Measurements from ENCODE around the gene UNC13B. TPM values are rescaled to one million over a fixed set of nuclear protein-coding genes. Genes with fewer than 3 reads are reported as not detected.

Gene UNC13B
- total and polyA plus RNA-seq, 2 donors (not counting 3 experiments of a cell fraction or from before 2014, with no cell fraction given): 30.1 to 46.2 TPM

- ChIA-PET POLR2A (no interaction called here), CTCF (interaction anchor here (1.0 to 1.6 kb wide), 3 partner anchors 11 to 101 kb away, joined by 3 to 6 read pairs (median 4); no protein-coding TSS in a partner anchor)
- H3K9me1 ChIP-seq (replicated peaks; ENCODE audit: control insufficient read depth, extremely low read depth, insufficient read depth, low read length): no peaks in the 10 kb centered on the region
- no peak overlapping the region for H3K4me2 ChIP-seq (ENCODE audit: insufficient read depth, low read length)
- no peaks in the 10 kb centered on the region for H3K36me3 ChIP-seq (ENCODE audit: control insufficient read depth in 2 of 2, extremely low read depth in 1 of 2, insufficient read depth in 2 of 2, low read length in 2 of 2)
- H2AFZ ChIP-seq (ENCODE audit: low read depth, low read length): no peak overlapping the region
- DNase-seq (ENCODE audit: low read depth, low spot score) (no peak), FAIRE-seq (no peak)
- TF ChIP-seq, protein P1, sequence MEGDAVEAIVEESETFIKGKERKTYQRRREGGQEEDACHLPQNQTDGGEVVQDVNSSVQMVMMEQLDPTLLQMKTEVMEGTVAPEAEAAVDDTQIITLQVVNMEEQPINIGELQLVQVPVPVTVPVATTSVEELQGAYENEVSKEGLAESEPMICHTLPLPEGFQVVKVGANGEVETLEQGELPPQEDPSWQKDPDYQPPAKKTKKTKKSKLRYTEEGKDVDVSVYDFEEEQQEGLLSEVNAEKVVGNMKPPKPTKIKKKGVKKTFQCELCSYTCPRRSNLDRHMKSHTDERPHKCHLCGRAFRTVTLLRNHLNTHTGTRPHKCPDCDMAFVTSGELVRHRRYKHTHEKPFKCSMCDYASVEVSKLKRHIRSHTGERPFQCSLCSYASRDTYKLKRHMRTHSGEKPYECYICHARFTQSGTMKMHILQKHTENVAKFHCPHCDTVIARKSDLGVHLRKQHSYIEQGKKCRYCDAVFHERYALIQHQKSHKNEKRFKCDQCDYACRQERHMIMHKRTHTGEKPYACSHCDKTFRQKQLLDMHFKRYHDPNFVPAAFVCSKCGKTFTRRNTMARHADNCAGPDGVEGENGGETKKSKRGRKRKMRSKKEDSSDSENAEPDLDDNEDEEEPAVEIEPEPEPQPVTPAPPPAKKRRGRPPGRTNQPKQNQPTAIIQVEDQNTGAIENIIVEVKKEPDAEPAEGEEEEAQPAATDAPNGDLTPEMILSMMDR (IDR thresholded peaks at IDR 0.05; ENCODE audit: extremely low read depth in 1 of 2, insufficient read depth in 1 of 2, low read depth in 1 of 2, low read length in 2 of 2): peak in 1 of 2 donors; percentile 8
- TF ChIP-seq POLR2A (IDR thresholded peaks at IDR 0.05; ENCODE audit: low read depth, low read length): no peak
- no peaks in the 10 kb centered on the region for H3K79me2 ChIP-seq (ENCODE audit: control insufficient read depth, insufficient read depth, low read length)
- no peak overlapping the region for H3K27ac ChIP-seq (ENCODE audit: insufficient read depth, low read depth, low read length)
- no peaks in the 10 kb centered on the region for H3K4me1 ChIP-seq (ENCODE audit: control insufficient read depth, extremely low read depth, insufficient read depth, low read length)
- no peak overlapping the region for H3K9ac ChIP-seq (replicated peaks; ENCODE audit: extremely low read depth, insufficient read depth, low read length)
- peaks cover 10 to 11% of the 10 kb centered on the region in 2 experiments for H3K27me3 ChIP-seq (ENCODE audit: control insufficient read depth in 2 of 2, insufficient read depth in 2 of 2, low read length in 2 of 2)
- H3K4me3 ChIP-seq (replicated peaks in 1 of 3; ENCODE audit: insufficient read depth in 1 of 3, low read depth in 1 of 3, low read length in 3 of 3): no peak overlapping the region
- no peaks in the 10 kb centered on the region for H3K9me3 ChIP-seq (replicated peaks; ENCODE audit: control insufficient read depth, insufficient read depth, low read length)
- no peaks in the 10 kb centered on the region for H4K20me1 ChIP-seq (replicated peaks; ENCODE audit: control insufficient read depth, extremely low read depth, insufficient read depth, low read length)
- BruUV-seq (replicated peaks): no TSS peak
- intact Hi-C loops (cut with micrococcal nuclease) (no loop called here), dilution Hi-C loops (cut with MboI; ENCODE audit: extremely low pct_ligation_motif_present, low sequenced_read_pairs) (no loop called here)
Observed at GRCh38 chr9:35452481-35452880, 290.7 kb downstream of the UNC13B start.

DNA sequence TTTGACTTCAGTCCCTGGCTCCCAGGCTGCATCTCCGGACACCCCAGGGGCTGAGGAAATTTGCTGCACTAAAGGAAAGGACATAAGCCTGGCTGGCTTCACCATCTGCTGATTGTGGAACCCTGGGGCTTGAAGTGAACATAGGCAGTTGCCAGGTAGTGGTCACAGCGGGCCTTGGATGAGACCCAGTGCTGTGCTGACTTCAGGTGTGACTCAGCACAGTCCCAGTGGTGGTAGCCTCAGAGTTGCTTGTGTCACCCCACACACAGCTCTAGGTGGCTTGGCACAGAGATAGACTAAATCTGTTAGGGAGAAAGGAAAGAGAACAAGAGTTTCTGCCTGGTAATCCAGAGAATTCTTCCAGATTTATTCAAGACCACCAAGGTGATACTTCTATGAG, 292.0 kb downstream of the UNC13B start:
- FAIRE-seq (no peak), DNase-seq (ENCODE audit: low read depth, low spot score) (no peak)
- H3K9me3 ChIP-seq (replicated peaks; ENCODE audit: control insufficient read depth, insufficient read depth, low read length): no peaks in the 10 kb centered on the region
- ChIA-PET CTCF (interaction anchor here (1.4 kb wide), 1 partner anchor 69 kb away, joined by 3 read pairs; no protein-coding TSS in a partner anchor), POLR2A (no interaction called here)
- no peaks in the 10 kb centered on the region for H4K20me1 ChIP-seq (replicated peaks; ENCODE audit: control insufficient read depth, extremely low read depth, insufficient read depth, low read length)
- no peaks in the 10 kb centered on the region for H3K79me2 ChIP-seq (ENCODE audit: control insufficient read depth, insufficient read depth, low read length)
- dilution Hi-C loops (cut with MboI; ENCODE audit: extremely low pct_ligation_motif_present, low sequenced_read_pairs): no loop called here
- H3K36me3 ChIP-seq (ENCODE audit: control insufficient read depth in 2 of 2, extremely low read depth in 1 of 2, insufficient read depth in 2 of 2, low read length in 2 of 2): no peaks in the 10 kb centered on the region
- H3K27me3 ChIP-seq (ENCODE audit: control insufficient read depth in 2 of 2, insufficient read depth in 2 of 2, low read length in 2 of 2): peaks cover 7 to 10% of the 10 kb centered on the region in 2 experiments
- no peak overlapping the region for H2AFZ ChIP-seq (ENCODE audit: low read depth, low read length)
- intact Hi-C loops (cut with micrococcal nuclease): no loop called here
- H3K4me3 ChIP-seq (replicated peaks in 1 of 3; ENCODE audit: insufficient read depth in 1 of 3, low read depth in 1 of 3, low read length in 3 of 3): no peak overlapping the region
- H3K27ac ChIP-seq (ENCODE audit: insufficient read depth, low read depth, low read length): no peak overlapping the region
- no peak overlapping the region for H3K4me2 ChIP-seq (ENCODE audit: insufficient read depth, low read length)
- no peak overlapping the region for H3K9ac ChIP-seq (replicated peaks; ENCODE audit: extremely low read depth, insufficient read depth, low read length)
- no peaks in the 10 kb centered on the region for H3K4me1 ChIP-seq (ENCODE audit: control insufficient read depth, extremely low read depth, insufficient read depth, low read length)
- no peak for TF ChIP-seq FOS (IDR thresholded peaks at IDR 0.05; ENCODE audit: borderline replicate concordance, insufficient read depth, low read length)
- TF ChIP-seq POLR2A (IDR thresholded peaks at IDR 0.05; ENCODE audit: low read depth, low read length): no peak
- TF ChIP-seq POLR2AphosphoS5 (IDR thresholded peaks at IDR 0.05; ENCODE audit: insufficient read depth, low read depth, low read length): no peak
- TF ChIP-seq, protein P1 (IDR thresholded peaks at IDR 0.05; ENCODE audit: extremely low read depth in 1 of 2, insufficient read depth in 1 of 2, low read depth in 1 of 2, low read length in 2 of 2): no peak
- TF ChIP-seq MYC (IDR thresholded peaks at IDR 0.05; ENCODE audit: low read depth, low read length): no peak
- no peak for TF ChIP-seq MAX (IDR thresholded peaks at IDR 0.05; ENCODE audit: insufficient read depth, insufficient read length)
- no peak for TF ChIP-seq GATA2 (IDR thresholded peaks at IDR 0.05; ENCODE audit: insufficient read depth, insufficient read length, low read depth, low read length)
- TF ChIP-seq EZH2 (IDR thresholded peaks at IDR 0.05; ENCODE audit: borderline replicate concordance, low read depth, low read length, severe bottlenecking): no peak
- H3K9me1 ChIP-seq (replicated peaks; ENCODE audit: control insufficient read depth, extremely low read depth, insufficient read depth, low read length): no peaks in the 10 kb centered on the region
- no TSS peak for BruUV-seq (replicated peaks)

All from endothelial cell of umbilical vein (primary cell).